DOHH2 (cell line): ENCODE measurements around the gene ZNF385D.

Experiments
- H3F3A ChIP-seq: fragments of 200-600 bp; sonication (generic), shearing (Covaris generic); 2 replicates; pipeline ENCODE4 v1.6.0; 2016; ENCODE audit warnings: antibody characterized with exemption, mild to moderate bottlenecking; ENCODE audit not compliant: control insufficient read depth, insufficient read depth
- H3K27ac ChIP-seq: fragments of 200-600 bp; sonication (generic); 2 replicates; pipeline ENCODE4 v1.5.1; 2014; ENCODE audit warnings: low read depth, mild to moderate bottlenecking, low read length, moderate library complexity
- H3K27me3 ChIP-seq: fragments of 200-600 bp; sonication (generic); 2 replicates; pipeline ENCODE4 v1.6.1; 2014; ENCODE audit warnings: mild to moderate bottlenecking, low read length, mixed read lengths; ENCODE audit not compliant: control insufficient read depth
- H3K36me3 ChIP-seq: fragments of 200-600 bp; sonication (generic); 2 replicates; pipeline ENCODE4 v1.6.1; 2014; ENCODE audit warnings: mild to moderate bottlenecking, low read length, moderate library complexity, mixed read lengths; ENCODE audit not compliant: control insufficient read depth
- H3K4me1 ChIP-seq: fragments of 200-600 bp; sonication (generic); 2 replicates; pipeline ENCODE4 v1.6.1; 2014; ENCODE audit warnings: mild to moderate bottlenecking, low read length, mixed read lengths; ENCODE audit not compliant: control insufficient read depth
- H3K4me2 ChIP-seq: fragments of 200-600 bp; sonication (generic); 2 replicates; pipeline ENCODE4 v1.6.0; 2014; ENCODE audit warnings: mild to moderate bottlenecking, low read length, moderate library complexity
- H3K4me3 ChIP-seq: fragments of 200-600 bp; sonication (generic); 2 replicates; pipeline ENCODE4 v1.5.1; 2014; ENCODE audit warnings: mild to moderate bottlenecking, low read length, mixed read lengths
- H3K79me2 ChIP-seq: fragments of 200-600 bp; sonication (generic); 2 replicates; pipeline ENCODE4 v1.6.1; 2014; ENCODE audit warnings: mild to moderate bottlenecking, low read length, mixed read lengths; ENCODE audit not compliant: control insufficient read depth
- H3K9me2 ChIP-seq: fragments of 200-600 bp; sonication (generic); replicated peaks from 2 replicates; pipeline ENCODE4 v1.6.1; 2014; ENCODE audit warnings: mild to moderate bottlenecking, low read length, mixed read lengths; ENCODE audit not compliant: control insufficient read depth
- H3K9me3 ChIP-seq: fragments of 200-600 bp; sonication (generic); 2 replicates; pipeline ENCODE4 v1.6.1; 2014; ENCODE audit warnings: antibody characterized with exemption, low read length, mixed read lengths; ENCODE audit not compliant: control insufficient read depth, insufficient read depth
- H4K20me1 ChIP-seq: fragments of 200-600 bp; sonication (generic); 2 replicates; pipeline ENCODE4 v1.6.0; 2014; ENCODE audit warnings: low read depth, mild to moderate bottlenecking, antibody characterized with exemption, low read length, moderate library complexity; ENCODE audit not compliant: control insufficient read depth, insufficient read depth
- EZH2phosphoT487 ChIP-seq: fragments of 200-600 bp; sonication (generic); IDR thresholded peaks from 2 replicates; pipeline ENCODE4 v1.6.1; 2017; ENCODE audit warnings: borderline replicate concordance, mild to moderate bottlenecking, antibody characterized with exemption, low read length, moderate library complexity, mixed read lengths
- TF ChIP-seq, protein P1 (sequence below): fragments of 200-600 bp; sonication (generic); IDR thresholded peaks from one replicate; pipeline ENCODE4 v1.5.1; 2014; ENCODE audit warnings: antibody characterized with exemption, mild to moderate bottlenecking, low read depth, low read length; ENCODE audit not compliant: poor library complexity, severe bottlenecking

ZNF385D gene

DNA sequence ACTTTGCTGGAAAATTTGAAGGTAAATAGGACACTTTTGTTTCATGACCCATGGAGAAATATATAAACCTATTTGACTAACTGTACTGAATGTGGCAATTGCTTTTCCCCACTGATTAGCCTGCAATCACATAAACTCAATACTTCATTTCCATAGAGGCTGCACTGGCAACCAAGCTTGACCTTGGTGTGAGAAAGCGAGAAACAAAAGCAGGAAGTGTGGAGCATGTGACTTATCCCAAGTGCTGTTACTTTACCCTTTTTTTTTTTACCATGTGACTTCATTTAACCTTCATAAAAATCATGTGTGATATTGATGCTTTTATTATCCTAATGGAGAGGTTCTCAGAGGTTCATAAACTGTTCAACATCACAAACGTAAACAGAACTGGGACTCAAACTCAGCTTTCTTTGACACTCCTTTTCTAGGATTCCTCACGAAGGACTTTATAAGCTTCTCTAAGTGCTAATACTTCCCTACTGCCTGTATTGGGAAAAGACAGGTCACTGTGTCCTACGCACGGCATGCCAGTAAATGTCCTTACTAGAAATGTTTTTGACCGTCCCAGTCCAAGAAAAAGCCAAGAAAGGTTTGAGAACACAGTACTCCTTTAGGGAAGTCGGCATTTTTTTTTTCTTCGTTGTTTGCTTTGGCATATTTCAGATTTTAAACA lies 34.9 kb upstream of the ZNF385D start:
- H4K20me1 ChIP-seq, result no peaks in the 10 kb centered on the region
- H3K4me3 ChIP-seq, result no peak overlapping the region
- no peaks in the 10 kb centered on the region for H3K9me2 ChIP-seq
- H3K4me2 ChIP-seq, result no peak overlapping the region
- H3K27ac ChIP-seq, result no peak overlapping the region
- no peaks in the 10 kb centered on the region for H3K79me2 ChIP-seq
- no peaks in the 10 kb centered on the region for H3F3A ChIP-seq
- H3K36me3 ChIP-seq, result no peaks in the 10 kb centered on the region
- TF ChIP-seq EZH2phosphoT487, result no peak
- TF ChIP-seq, protein P1, sequence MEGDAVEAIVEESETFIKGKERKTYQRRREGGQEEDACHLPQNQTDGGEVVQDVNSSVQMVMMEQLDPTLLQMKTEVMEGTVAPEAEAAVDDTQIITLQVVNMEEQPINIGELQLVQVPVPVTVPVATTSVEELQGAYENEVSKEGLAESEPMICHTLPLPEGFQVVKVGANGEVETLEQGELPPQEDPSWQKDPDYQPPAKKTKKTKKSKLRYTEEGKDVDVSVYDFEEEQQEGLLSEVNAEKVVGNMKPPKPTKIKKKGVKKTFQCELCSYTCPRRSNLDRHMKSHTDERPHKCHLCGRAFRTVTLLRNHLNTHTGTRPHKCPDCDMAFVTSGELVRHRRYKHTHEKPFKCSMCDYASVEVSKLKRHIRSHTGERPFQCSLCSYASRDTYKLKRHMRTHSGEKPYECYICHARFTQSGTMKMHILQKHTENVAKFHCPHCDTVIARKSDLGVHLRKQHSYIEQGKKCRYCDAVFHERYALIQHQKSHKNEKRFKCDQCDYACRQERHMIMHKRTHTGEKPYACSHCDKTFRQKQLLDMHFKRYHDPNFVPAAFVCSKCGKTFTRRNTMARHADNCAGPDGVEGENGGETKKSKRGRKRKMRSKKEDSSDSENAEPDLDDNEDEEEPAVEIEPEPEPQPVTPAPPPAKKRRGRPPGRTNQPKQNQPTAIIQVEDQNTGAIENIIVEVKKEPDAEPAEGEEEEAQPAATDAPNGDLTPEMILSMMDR, result no peak
- H3K9me3 ChIP-seq, result no peaks in the 10 kb centered on the region
- H3K27me3 ChIP-seq, result no peaks in the 10 kb centered on the region
- H3K4me1 ChIP-seq, result no peaks in the 10 kb centered on the region

DNA sequence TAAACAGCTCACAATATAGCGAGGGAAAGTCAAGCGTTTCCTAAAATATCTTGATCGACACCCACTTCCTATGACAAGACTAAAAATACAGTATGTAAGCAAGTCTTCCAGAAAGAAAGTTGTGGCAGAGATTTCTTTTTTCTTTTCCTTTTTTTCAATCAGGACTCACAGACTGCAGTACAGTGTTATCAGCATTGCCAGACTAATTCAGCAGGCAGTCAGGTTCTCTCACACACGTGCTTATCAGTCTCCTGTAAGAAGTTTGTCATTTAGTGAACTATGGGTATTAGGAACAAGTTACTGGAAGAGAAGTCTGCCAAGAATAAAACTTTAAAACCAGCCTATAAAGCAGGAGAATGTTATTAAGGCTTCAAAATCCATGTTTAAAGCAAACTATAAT lies 32.8 kb upstream of the ZNF385D start:
- H3K79me2 ChIP-seq, result no peaks in the 10 kb centered on the region
- H3K4me1 ChIP-seq, result no peaks in the 10 kb centered on the region
- no peaks in the 10 kb centered on the region for H3K27me3 ChIP-seq
- no peaks in the 10 kb centered on the region for H3K9me3 ChIP-seq
- no peak for TF ChIP-seq EZH2phosphoT487
- TF ChIP-seq, protein P1, result no peak
- H4K20me1 ChIP-seq, result no peaks in the 10 kb centered on the region
- no peak overlapping the region for H3K4me3 ChIP-seq
- H3K36me3 ChIP-seq, result no peaks in the 10 kb centered on the region
- no peaks in the 10 kb centered on the region for H3F3A ChIP-seq
- H3K9me2 ChIP-seq, result no peaks in the 10 kb centered on the region
- no peak overlapping the region for H3K4me2 ChIP-seq
- no peak overlapping the region for H3K27ac ChIP-seq

DNA sequence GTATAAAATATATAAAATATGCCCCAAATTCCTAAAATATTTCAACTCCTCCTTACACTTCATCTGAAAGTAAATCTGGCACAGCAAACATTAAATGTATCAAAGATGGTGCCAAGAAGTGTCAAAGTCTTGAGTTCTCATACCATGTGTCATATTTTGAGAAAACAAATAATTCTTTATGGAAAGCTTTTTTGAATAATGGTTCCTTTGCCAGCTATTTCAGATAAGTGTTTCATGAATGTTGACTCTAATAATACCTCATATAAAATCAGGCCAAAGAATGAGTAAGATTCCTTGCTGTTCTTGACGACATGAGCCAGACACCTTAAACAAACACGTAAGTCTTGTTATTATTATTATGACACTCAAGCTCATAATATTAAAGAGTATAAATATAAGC lies 30.3 kb upstream of the ZNF385D start:
- H3K4me1 ChIP-seq, result no peaks in the 10 kb centered on the region
- H3K4me3 ChIP-seq, result no peak overlapping the region

More for the DNA sequence above, 30.3 kb upstream of the ZNF385D start:
- Histone ChIP-seq H3K9me2 (no peaks in the 10 kb centered on the region), H3K27me3 (no peaks in the 10 kb centered on the region), H4K20me1 (no peaks in the 10 kb centered on the region), H3K36me3 (no peaks in the 10 kb centered on the region), H3K9me3 (no peaks in the 10 kb centered on the region), H3K27ac (no peak overlapping the region), H3K79me2 (no peaks in the 10 kb centered on the region), H3F3A (no peaks in the 10 kb centered on the region), H3K4me2 (no peak overlapping the region)
- TF ChIP-seq, protein P1, result no peak
- no peak for TF ChIP-seq EZH2phosphoT487
